NCI-H345 treated with DMSO at 0.1 percent for 48 hours (cell line): ENCODE measurements around the gene GRM2.
"Not testable (repeated sequence)": the region's sequence is repeated elsewhere in the genome, so short reads cannot be mapped to it uniquely, and the experiment has no call there.

Source experiments
- DNase-seq: peaks from one replicate; lab custom pipeline; 2025; ENCODE audit not compliant: unreplicated experiment; lab: John Stamatoyannopoulos, UW

Gene GRM2

GRCh38 chr3:51721062-51721745 is 14.3 kb downstream of the GRM2 start:
- DNase-seq: no peak

GRCh38 chr3:51722362-51722761 is 15.5 kb downstream of the GRM2 start:
- DNase-seq: no peak

- DNase-seq: no peak
Observed at GRCh38 chr3:51727500-51727899, 20.6 kb downstream of the GRM2 start.

GRCh38 chr3:51729042-51729633 is 22.3 kb downstream of the GRM2 start:
- DNase-seq: no peak

GRCh38 chr3:51733859-51734571 is 27.1 kb downstream of the GRM2 start:
- DNase-seq: no peak

GRCh38 chr3:51734572-51734907 is 27.7 kb downstream of the GRM2 start:
- DNase-seq: no peak

- DNase-seq: no peak
Observed at GRCh38 chr3:51735039-51735438, 28.2 kb downstream of the GRM2 start.

GRCh38 chr3:51735950-51736349 is 29.1 kb downstream of the GRM2 start:
- no peak for DNase-seq

GRCh38 chr3:51739110-51739509 is 32.2 kb downstream of the GRM2 start:
- DNase-seq: no peak

- DNase-seq: not testable (repeated sequence)
Observed at GRCh38 chr3:51742320-51742719, 35.5 kb downstream of the GRM2 start.

- DNase-seq: not testable (repeated sequence)
Observed at GRCh38 chr3:51742978-51743377, 36.1 kb downstream of the GRM2 start.

GRCh38 chr3:51747840-51748239 is 41.0 kb downstream of the GRM2 start:
- no peak for DNase-seq

GRCh38 chr3:51748327-51748726 is 41.5 kb downstream of the GRM2 start:
- no peak for DNase-seq

- DNase-seq: no peak
Observed at GRCh38 chr3:51750878-51751277, 44.0 kb downstream of the GRM2 start.

GRCh38 chr3:51751287-51751686 is 44.4 kb downstream of the GRM2 start:
- DNase-seq: no peak

GRCh38 chr3:51753763-51754750 is 47.2 kb downstream of the GRM2 start:
- DNase-seq: not testable (repeated sequence)

GRCh38 chr3:51759203-51759602 is 52.3 kb downstream of the GRM2 start:
- no peak for DNase-seq
